GM21367 (cell line): ENCODE results near the gene WNT3A.
A peak's percentile ranks its signal among the peaks of the same experiment; 100 is the strongest.

Experiments used
- ATAC-seq: cut with Tn5 transposase; IDR thresholded peaks from one replicate; pipeline ENCODE4 v1.9.1; 2021; ENCODE audit not compliant: unreplicated experiment

The WNT3A gene

GRCh38 chr1:228109962-228110488 is 103.2 kb downstream of the WNT3A start:
- ATAC-seq: peak; percentile 5

- no peak for ATAC-seq
Measured at GRCh38 chr1:228110556-228110955, 103.8 kb downstream of the WNT3A start.
